ENCODE results near the gene HIPK2. TPM values are rescaled to one million over a fixed set of nuclear protein-coding genes. Genes with fewer than 3 reads are reported as not detected.
A peak's percentile ranks its signal among the peaks of the same experiment; 100 is the strongest.

Gene HIPK2
- 10 to 100 TPM; 20.9 to 40.9 (median 26.7) TPM for total RNA-seq

- peaks cover 19 to 42% (median 33%) of the 10 kb centered on the region in 4 donors for H3K4me1 ChIP-seq
- TF ChIP-seq POLR2A (IDR thresholded peaks at IDR 0.05; ENCODE audit: low read depth), result no peak
- no peaks in the 10 kb centered on the region for H3K9me3 ChIP-seq
- peak within 1 kb of the TSS; percentile 80 to 93 (median 89) for H3K4me3 ChIP-seq
- H3K36me3 ChIP-seq, result peaks cover 0 to 3% (median 0%) of the 10 kb centered on the region in 4 donors
- peak within 1 kb of the TSS; percentile 94 to 95 (median 95) for H3K27ac ChIP-seq (replicated peaks in 1 of 4)
- intact Hi-C loops (cut with DNase I), result loop anchor here (2.0 to 10.0 kb wide), 4 partner anchors 41 to 225 kb away; no protein-coding TSS in a partner anchor
- WGBS, result under 1% methylated on average over 38 of the region's 96 CpGs
- no peak for DNase-seq (ENCODE audit: extremely low spot score)
- H3K27me3 ChIP-seq, result no peaks in the 10 kb centered on the region
Observed at GRCh38 chr7:139777948-139778841, at the start of gene HIPK2. HIPK2 (minus strand) TSS chr7:139777998; CDS start chr7:139777623, 375 bp downstream.

- Histone ChIP-seq H3K36me3 (no peaks in the 10 kb centered on the region), H3K4me3 (no peak overlapping the region), H3K27me3 (peaks cover 0 to 5% (median 0%) of the 10 kb centered on the region in 4 donors), H3K9me3 (no peaks in the 10 kb centered on the region), H3K4me1 (peaks cover 0 to 6% (median 0%) of the 10 kb centered on the region in 4 donors), H3K27ac (replicated peaks in 1 of 4) (no peak overlapping the region)
- DNase-seq (ENCODE audit: extremely low spot score), result no peak
- TF ChIP-seq POLR2AphosphoS5 (IDR thresholded peaks at IDR 0.05), result no peak
- intact Hi-C loops (cut with DNase I), result no loop called here
Observed at GRCh38 chr7:139827042-139827441, 49.2 kb upstream of the HIPK2 start.

DNA sequence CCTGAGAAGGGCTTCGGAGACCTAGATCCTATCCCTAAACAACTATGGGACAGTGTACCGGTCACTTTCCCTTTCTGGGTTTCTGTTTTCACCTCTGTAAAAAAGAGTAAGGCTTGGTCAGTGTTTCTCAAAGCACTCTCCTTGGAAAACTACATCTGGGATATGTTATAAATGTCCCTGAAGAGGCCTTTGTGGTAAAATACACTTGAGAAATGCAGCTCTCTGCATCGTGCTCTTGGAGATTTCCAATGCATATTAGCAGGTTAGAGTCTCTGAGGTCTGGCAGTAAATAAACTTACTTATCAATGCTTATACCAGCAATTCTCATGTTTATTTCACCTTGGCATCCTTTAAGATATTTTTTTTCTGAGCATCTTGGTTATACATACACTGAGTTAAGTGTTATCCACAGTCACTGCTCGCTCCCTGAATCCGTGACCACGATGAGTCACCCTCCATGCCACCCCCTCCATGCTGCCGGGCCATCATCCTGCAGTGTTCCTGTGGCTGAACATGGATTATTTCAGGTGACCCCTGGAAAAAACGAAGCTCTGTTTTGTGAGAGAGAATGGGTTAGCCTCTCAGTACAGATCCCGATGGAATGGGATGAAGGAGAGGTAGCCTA is 48.0 kb upstream of the HIPK2 start:
- 77% methylated on average over 9 of the region's 9 CpGs for WGBS
- H3K27me3 ChIP-seq, result peaks cover 0 to 5% (median 0%) of the 10 kb centered on the region in 4 donors
- no peak overlapping the region for H3K27ac ChIP-seq (replicated peaks in 1 of 4)
- peak; percentile 4 for DNase-seq (ENCODE audit: extremely low spot score)
- H3K4me1 ChIP-seq, result peaks cover 0 to 6% (median 0%) of the 10 kb centered on the region in 4 donors
- intact Hi-C loops (cut with DNase I), result no loop called here
- no peaks in the 10 kb centered on the region for H3K9me3 ChIP-seq
- TF ChIP-seq POLR2AphosphoS5 (IDR thresholded peaks at IDR 0.05), result no peak
- no peak for TF ChIP-seq CTCF (IDR thresholded peaks at IDR 0.05)
- no peak for TF ChIP-seq POLR2A (IDR thresholded peaks at IDR 0.05; ENCODE audit: low read depth)
- no peak for TF ChIP-seq EP300 (IDR thresholded peaks at IDR 0.05)
- no peaks in the 10 kb centered on the region for H3K36me3 ChIP-seq
- H3K4me3 ChIP-seq, result no peak overlapping the region

DNA sequence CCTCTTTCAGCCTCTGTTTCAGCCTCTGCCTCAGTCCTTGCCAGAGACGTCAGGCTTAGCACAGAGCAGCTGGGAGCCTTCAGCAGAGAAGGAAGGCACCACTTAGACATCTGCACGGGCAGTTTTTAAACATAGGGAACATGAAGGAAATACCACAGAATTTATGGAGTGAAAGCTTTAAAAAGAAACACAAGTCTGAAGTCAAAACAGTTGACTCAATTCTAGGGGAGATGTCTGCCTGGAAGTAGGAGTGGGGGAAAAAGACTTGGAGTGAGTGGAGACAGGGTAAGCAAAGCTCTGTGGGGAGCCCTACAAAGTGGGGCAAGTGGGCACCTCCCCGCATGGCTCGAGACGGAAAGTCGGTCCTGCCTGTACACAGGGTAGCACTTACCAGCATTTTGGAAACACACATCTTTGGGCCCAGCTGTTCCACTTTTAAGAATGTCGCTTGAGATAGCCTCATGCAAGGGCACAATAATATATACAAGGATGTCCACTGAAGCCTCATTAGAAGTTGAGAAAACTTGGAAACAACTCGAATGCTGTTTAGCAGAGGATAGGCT is 46.2 kb upstream of the HIPK2 start:
- H3K27ac ChIP-seq (replicated peaks in 1 of 4), result peak overlapping the region in 2 of 4 donors; percentile 26 to 60
- no peak overlapping the region for H3K4me3 ChIP-seq
- DNase-seq (ENCODE audit: extremely low spot score), result peak; percentile 53
- peaks cover 0 to 5% (median 0%) of the 10 kb centered on the region in 4 donors for H3K27me3 ChIP-seq
- H3K9me3 ChIP-seq, result no peaks in the 10 kb centered on the region
- no peaks in the 10 kb centered on the region for H3K36me3 ChIP-seq
- intact Hi-C loops (cut with DNase I), result no loop called here
- no peak for TF ChIP-seq POLR2A (IDR thresholded peaks at IDR 0.05; ENCODE audit: low read depth)
- peak in 1 of 2 donors; percentile 48 for TF ChIP-seq POLR2AphosphoS5 (IDR thresholded peaks at IDR 0.05)
- peaks cover 0 to 6% (median 0%) of the 10 kb centered on the region in 4 donors for H3K4me1 ChIP-seq
- 32% methylated on average over 8 of the region's 8 CpGs for WGBS

DNA sequence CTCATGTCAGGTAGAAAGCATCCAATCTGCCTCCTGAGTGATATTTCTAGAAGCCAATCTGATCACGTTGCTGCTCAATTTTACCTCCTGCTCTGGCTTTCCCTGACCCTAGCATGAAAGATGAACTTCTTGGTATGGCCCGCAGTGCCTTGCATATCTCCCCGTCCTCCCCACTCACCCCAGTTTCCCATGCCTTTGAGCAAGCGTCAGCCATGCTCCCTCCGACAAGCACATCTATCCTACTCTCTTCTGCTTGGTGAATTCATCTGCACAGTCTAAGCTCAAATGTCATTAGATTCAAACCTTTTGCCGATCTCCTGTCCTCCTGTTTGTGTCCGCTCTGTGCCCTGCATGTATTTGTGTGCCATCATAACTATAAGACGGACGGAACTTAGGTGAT is 45.1 kb upstream of the HIPK2 start:
- WGBS, result 91% methylated on average over 9 of the region's 9 CpGs
- Histone ChIP-seq H3K4me3 (no peak overlapping the region), H3K27ac (replicated peaks in 1 of 4) (no peak overlapping the region), H3K27me3 (peaks cover 0 to 5% (median 0%) of the 10 kb centered on the region in 4 donors), H3K36me3 (no peaks in the 10 kb centered on the region), H3K4me1 (peaks cover 0 to 6% (median 0%) of the 10 kb centered on the region in 4 donors), H3K9me3 (no peaks in the 10 kb centered on the region)
- TF ChIP-seq EP300 (IDR thresholded peaks at IDR 0.05) (no peak), POLR2A (IDR thresholded peaks at IDR 0.05; ENCODE audit: low read depth) (no peak), POLR2AphosphoS5 (IDR thresholded peaks at IDR 0.05) (no peak), CTCF (IDR thresholded peaks at IDR 0.05) (no peak)
- intact Hi-C loops (cut with DNase I), result no loop called here
- DNase-seq (ENCODE audit: extremely low spot score), result peak; percentile 83
